ENCODE measurements around the gene TANC1. TPM values are rescaled to one million over a fixed set of nuclear protein-coding genes. Genes with fewer than 3 reads are reported as not detected.

Gene TANC1
- total RNA-seq, 1 experiment from 2014 or later: 21.1 TPM

- Histone ChIP-seq H3K36me3 (ENCODE audit: control insufficient read depth, insufficient read depth, low read length) (no peaks in the 10 kb centered on the region; the same call in 1 of the 2 replicates), H3K4me1 (peaks cover 10% of the 10 kb centered on the region), H3K4me3 (ENCODE audit: low read depth, low read length) (no peak overlapping the region), H3K27me3 (replicated peaks; ENCODE audit: control insufficient read depth, insufficient read depth, low read length) (no peaks in the 10 kb centered on the region), H3K9me3 (no peaks in the 10 kb centered on the region)
- no peak overlapping the region for H3K27ac Mint-ChIP-seq (ENCODE audit: unreplicated experiment)
- H3K4me1 Mint-ChIP-seq (ENCODE audit: low read depth, unreplicated experiment): peaks cover 6% of the 10 kb centered on the region
- POLR2A ChIA-PET: no interaction called here
- no peak for DNase-seq
- H3K9me3 Mint-ChIP-seq (ENCODE audit: unreplicated experiment): no peaks in the 10 kb centered on the region
- peaks cover 50% of the 10 kb centered on the region for H3K36me3 Mint-ChIP-seq (ENCODE audit: insufficient read depth, unreplicated experiment)
- BruUV-seq (replicated peaks): no TSS peak
- H3K4me3 Mint-ChIP-seq (ENCODE audit: unreplicated experiment): no peak overlapping the region
- intact Hi-C loops (cut with micrococcal nuclease; ENCODE audit: unreplicated experiment): no loop called here
- TF ChIP-seq CTCF (IDR thresholded peaks at IDR 0.05; ENCODE audit: insufficient read depth in 1 of 2, low read depth in 1 of 2, low read length in 1 of 2, severe bottlenecking in 1 of 2, unreplicated experiment in 1 of 2): no peak
- CTCF ChIA-PET: interaction anchor here (0.6 kb wide), 1 partner anchor 46 kb away, joined by 5 read pairs; no protein-coding TSS in a partner anchor
- no peaks in the 10 kb centered on the region for H3K27me3 Mint-ChIP-seq (ENCODE audit: insufficient read depth, unreplicated experiment)
Observed at GRCh38 chr2:159179096-159179495, 210.7 kb downstream of the TANC1 start.

GRCh38 chr2:159179696-159180095, 211.3 kb downstream of the TANC1 start:
- no peak for TF ChIP-seq CTCF (IDR thresholded peaks at IDR 0.05; ENCODE audit: insufficient read depth in 1 of 2, low read depth in 1 of 2, low read length in 1 of 2, severe bottlenecking in 1 of 2, unreplicated experiment in 1 of 2)
- ChIA-PET CTCF (interaction anchor here (0.6 kb wide), 2 partner anchors 47 to 278 kb away, joined by 4 to 5 read pairs; no protein-coding TSS in a partner anchor), POLR2A (no interaction called here)
- Mint-ChIP-seq H3K9me3 (ENCODE audit: unreplicated experiment) (no peaks in the 10 kb centered on the region), H3K4me1 (ENCODE audit: low read depth, unreplicated experiment) (peaks cover 6% of the 10 kb centered on the region), H3K27ac (ENCODE audit: unreplicated experiment) (no peak overlapping the region), H3K36me3 (ENCODE audit: insufficient read depth, unreplicated experiment) (peaks cover 48% of the 10 kb centered on the region), H3K27me3 (ENCODE audit: insufficient read depth, unreplicated experiment) (no peaks in the 10 kb centered on the region), H3K4me3 (ENCODE audit: unreplicated experiment) (no peak overlapping the region)
- Histone ChIP-seq H3K4me3 (ENCODE audit: low read depth, low read length) (no peak overlapping the region), H3K27me3 (replicated peaks; ENCODE audit: control insufficient read depth, insufficient read depth, low read length) (no peaks in the 10 kb centered on the region), H3K4me1 (peaks cover 10% of the 10 kb centered on the region), H3K9me3 (no peaks in the 10 kb centered on the region), H3K36me3 (ENCODE audit: control insufficient read depth, insufficient read depth, low read length) (no peaks in the 10 kb centered on the region; the same call in 1 of the 2 replicates)
- no TSS peak for BruUV-seq (replicated peaks)
- DNase-seq: no peak
- intact Hi-C loops (cut with micrococcal nuclease; ENCODE audit: unreplicated experiment): no loop called here

GRCh38 chr2:159183346-159183745, 214.9 kb downstream of the TANC1 start:
- ChIA-PET POLR2A (no interaction called here), CTCF (interaction anchor here (1.4 kb wide), 1 partner anchor 65 kb away, joined by 3 read pairs; no protein-coding TSS in a partner anchor)
- Mint-ChIP-seq H3K27me3 (ENCODE audit: insufficient read depth, unreplicated experiment) (no peaks in the 10 kb centered on the region), H3K9me3 (ENCODE audit: unreplicated experiment) (no peaks in the 10 kb centered on the region), H3K4me1 (ENCODE audit: low read depth, unreplicated experiment) (no peaks in the 10 kb centered on the region), H3K27ac (ENCODE audit: unreplicated experiment) (no peak overlapping the region), H3K4me3 (ENCODE audit: unreplicated experiment) (no peak overlapping the region), H3K36me3 (ENCODE audit: insufficient read depth, unreplicated experiment) (peaks cover 39% of the 10 kb centered on the region)
- DNase-seq: no peak
- TF ChIP-seq CTCF (IDR thresholded peaks at IDR 0.05; ENCODE audit: insufficient read depth in 1 of 2, low read depth in 1 of 2, low read length in 1 of 2, severe bottlenecking in 1 of 2, unreplicated experiment in 1 of 2): no peak
- no TSS peak for BruUV-seq (replicated peaks)
- no peak overlapping the region for H3K4me3 ChIP-seq (ENCODE audit: low read depth, low read length)
- intact Hi-C loops (cut with micrococcal nuclease; ENCODE audit: unreplicated experiment): no loop called here
- H3K4me1 ChIP-seq: no peaks in the 10 kb centered on the region
- no peaks in the 10 kb centered on the region for H3K9me3 ChIP-seq
- no peaks in the 10 kb centered on the region for H3K27me3 ChIP-seq (replicated peaks; ENCODE audit: control insufficient read depth, insufficient read depth, low read length)
- H3K36me3 ChIP-seq (ENCODE audit: control insufficient read depth, insufficient read depth, low read length): peaks cover 1% of the 10 kb centered on the region; the same call in 1 of the 2 replicates

Data from Caco-2 (cell line).